SH-SY5Y (cell line): ENCODE measurements around the gene ABCC2.

Experiments
- GATA2 ChIP-seq: IDR thresholded peaks from 2 replicates; pipeline ENCODE4 v1.6.1; 2011; ENCODE audit warnings: mild to moderate bottlenecking, low read depth, low read length
- GATA3 ChIP-seq: IDR thresholded peaks from 2 replicates; pipeline ENCODE4 v1.6.1; 2011; ENCODE audit warnings: low read depth, mild to moderate bottlenecking, low read length, moderate library complexity

ABCC2 gene

DNA sequence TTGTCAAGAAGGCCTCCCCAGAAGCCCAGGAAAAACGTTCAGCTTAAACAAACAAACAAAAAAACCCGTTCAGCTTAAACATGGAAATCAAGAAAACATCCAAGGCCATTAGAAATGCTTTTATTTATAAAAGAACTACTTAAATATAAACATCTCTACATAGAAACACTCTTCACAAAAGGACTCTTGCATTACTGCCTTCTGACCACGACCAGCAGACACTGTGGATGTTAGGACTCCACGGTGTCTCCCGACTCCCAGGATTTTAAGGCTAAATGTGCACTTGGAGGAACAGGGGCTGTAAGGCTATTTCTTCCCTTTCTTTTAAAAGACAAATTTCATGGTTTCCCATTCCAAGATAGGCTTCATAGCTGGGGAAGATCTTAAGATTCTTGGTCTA is 93.0 kb downstream of the ABCC2 start:
- TF ChIP-seq GATA3, result no peak
- no peak for TF ChIP-seq GATA2

DNA sequence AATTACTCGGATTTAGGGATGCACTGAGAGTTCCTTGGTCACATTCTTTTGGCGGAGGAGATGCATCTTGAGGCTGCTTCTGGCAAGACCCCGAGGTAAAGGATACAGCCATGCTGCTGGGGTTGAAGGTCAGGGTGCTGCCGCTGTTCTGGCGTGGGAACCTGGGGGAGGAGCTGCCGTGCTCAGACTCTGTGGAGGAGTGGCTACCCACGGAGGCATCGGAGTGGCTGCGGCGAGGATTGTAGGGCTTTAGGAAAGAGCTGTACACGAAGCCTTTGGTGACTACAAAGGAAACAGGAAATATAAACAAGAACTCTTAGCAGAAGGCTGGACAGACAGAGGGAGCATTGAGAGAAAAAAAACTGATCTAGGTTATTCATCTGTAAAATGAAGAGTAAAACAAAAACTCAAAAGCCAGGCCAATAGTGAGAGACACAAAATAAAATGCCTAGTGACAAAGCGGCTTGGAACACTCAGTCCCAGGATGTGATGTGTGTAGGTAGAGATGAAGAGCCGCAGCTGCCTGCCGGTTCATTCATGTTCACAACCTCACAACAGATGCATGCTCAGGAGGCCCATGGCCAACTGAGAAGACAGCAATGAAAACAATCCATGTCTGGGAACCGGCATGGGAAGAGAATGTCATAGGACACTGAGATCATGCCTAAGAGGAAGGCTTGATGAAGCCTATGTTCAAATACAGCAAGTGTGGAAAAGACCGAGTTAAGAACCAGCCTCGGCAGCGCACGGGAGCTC is 97.8 kb downstream of the ABCC2 start:
- TF ChIP-seq GATA2 (no peak), GATA3 (no peak)

DNA sequence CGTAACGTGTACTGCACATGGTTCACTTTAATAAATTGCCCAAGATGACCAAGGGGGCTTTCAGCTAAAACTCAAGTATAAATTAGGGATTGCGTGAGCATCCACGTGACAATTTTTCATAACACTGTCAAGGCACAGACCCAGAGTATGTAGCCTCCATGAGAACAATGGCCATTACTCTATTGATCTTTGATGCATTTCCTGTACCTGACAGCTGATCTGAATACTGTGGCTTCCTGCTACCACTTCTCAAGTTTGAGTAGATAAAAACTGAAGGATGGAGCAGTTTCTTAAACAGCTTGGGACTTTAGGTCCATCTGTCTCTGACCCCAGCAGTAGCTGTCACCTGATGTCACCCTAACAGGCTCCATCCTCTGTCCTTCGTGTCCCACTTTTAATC is 98.9 kb downstream of the ABCC2 start:
- no peak for TF ChIP-seq GATA3
- TF ChIP-seq GATA2, result no peak

DNA sequence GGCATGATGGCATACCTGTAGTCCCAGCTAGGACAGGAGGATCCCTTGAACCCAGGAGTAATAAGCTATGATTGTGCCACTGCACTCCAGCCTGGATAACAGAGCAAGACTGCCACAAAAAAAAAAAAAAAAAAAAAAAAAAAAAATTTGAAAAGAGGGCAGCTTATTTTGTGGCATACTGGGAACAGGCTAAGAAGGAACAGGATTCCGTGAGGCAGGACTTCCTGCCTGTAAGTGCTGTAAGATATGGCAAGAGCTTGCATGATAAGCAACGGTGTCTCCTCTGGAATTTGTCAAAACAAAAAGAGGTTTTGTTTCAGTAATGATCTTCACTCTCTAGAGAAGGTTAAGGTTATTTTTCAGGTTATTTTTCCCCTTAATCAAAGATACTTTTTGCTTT is 101.1 kb downstream of the ABCC2 start:
- TF ChIP-seq GATA3 (no peak), GATA2 (no peak)

DNA sequence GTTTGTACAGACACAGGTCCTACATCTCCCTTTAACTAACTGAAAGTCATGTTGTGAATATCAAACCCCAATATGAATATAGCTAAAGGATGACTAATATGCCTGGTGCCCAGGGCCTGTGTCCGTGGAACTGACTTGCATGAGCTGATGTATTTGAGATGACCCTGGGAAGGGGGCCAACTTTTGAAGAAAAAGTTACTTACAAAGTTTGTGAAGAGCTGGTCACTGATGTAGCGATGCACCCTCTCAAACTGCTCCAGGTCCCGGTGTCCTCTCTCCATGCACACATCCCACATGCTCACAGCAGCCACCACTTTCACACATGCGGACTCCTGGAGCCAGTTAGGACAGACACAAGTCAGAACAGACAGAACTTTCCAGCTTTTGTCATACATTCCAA is 106.2 kb downstream of the ABCC2 start:
- TF ChIP-seq GATA2 (no peak), GATA3 (no peak)

DNA sequence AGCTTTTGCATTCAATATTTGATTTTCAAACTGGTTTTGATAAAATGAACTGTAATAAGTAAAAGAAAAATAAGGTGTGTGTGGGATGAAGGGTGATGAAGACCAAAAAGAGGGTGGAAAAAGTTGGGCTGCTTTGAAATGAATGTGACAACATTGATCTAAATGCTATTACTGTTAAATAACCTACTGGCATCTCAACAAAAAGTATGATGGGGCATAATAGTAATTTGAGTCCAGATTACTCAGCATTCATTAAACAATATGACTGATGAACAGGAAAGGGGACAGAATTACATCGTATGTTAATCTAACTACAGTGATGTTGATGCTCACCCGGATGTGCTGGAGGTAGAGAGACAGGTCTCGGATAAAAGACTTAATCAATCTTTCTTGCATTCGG is 112.2 kb downstream of the ABCC2 start:
- TF ChIP-seq GATA2, result no peak
- no peak for TF ChIP-seq GATA3

DNA sequence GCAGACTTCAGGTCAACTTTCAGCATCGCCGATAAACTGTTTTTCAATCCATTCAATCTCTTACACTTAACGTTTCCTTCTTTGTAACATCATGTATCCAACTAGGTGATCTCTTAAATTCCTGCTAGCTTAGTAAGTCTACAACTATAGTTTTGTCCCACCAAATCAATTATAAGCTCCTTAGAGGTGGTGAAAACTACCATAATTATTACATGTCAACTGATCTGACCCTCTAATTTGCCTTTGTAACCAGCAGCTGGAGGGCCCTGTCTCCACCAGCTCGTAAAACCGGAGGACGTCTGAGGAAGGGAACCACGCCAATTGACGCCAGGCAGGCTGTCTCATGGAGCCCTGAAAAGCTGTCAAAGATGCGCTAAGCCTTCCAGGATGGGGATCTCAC is 113.4 kb downstream of the ABCC2 start:
- no peak for TF ChIP-seq GATA3
- TF ChIP-seq GATA2, result no peak
